A549 (cell line): ENCODE measurements around the gene CEP290. TPM values are rescaled to one million over a fixed set of nuclear protein-coding genes. Genes with fewer than 3 reads are reported as not detected.

Experiments
- ATAC-seq, 2 experiments: fragments of 200-7000 bp in 1 of 2; fragments of >200 bp in 1 of 2; cut with Nextera tagmentation in 1 of 2; cut with Tn5 transposase in 1 of 2; 3 replicates each; pipeline versions ENCODE4 v1.8.0 to v1.9.1; 2018 to 2020; ENCODE audit warnings: mild to moderate bottlenecking in 1 of 2, moderate library complexity in 1 of 2
- CTCF ChIA-PET: fragments of 300-600 bp; sonication (Branson Sonifier 250); formaldehyde crosslinking; extraction: SDS; loops from one replicate; lab custom pipeline; 2021; ENCODE audit warnings: antibody characterized with exemption, inconsistent platforms; lab: Yijun Ruan, JAX
- POLR2A ChIA-PET: fragments of 350-600 bp; formaldehyde crosslinking; extraction: SDS; loops from one replicate; lab custom pipeline; 2021; ENCODE audit warnings: antibody characterized with exemption, inconsistent platforms; lab: Yijun Ruan, JAX
- DNase-seq, 2 experiments: peaks; one replicate each; pipeline versions ENCODE4 v3.0.0 to v3.0.0-alpha.2; 2011 to 2016; ENCODE audit warnings: low read depth in 1 of 2, low spot score in 1 of 2
- FAIRE-seq: peaks from 2 replicates; lab custom pipeline; 2011; peaks lifted over from hg19 to GRCh38; lab: Jason Lieb, UNC
- H3K27ac ChIP-seq, 2 experiments: fragments of >200 bp; sonication (Bioruptor Twin); formaldehyde crosslinking; 3 replicates each; pipeline ENCODE4 v1.5.1; 2016 to 2017
- H3K4me1 ChIP-seq: fragments of >200 bp; sonication (Bioruptor Twin); formaldehyde crosslinking; 3 replicates; pipeline ENCODE4 v1.6.1; 2016
- H3K4me2 ChIP-seq: fragments of >200 bp; sonication (Bioruptor Twin); formaldehyde crosslinking; 3 replicates; pipeline ENCODE4 v1.6.1; 2016
- H3K4me3 ChIP-seq: fragments of >200 bp; sonication (Bioruptor Twin); formaldehyde crosslinking; 3 replicates; pipeline ENCODE4 v1.5.1; 2016
- H3K9me3 ChIP-seq: fragments of >200 bp; sonication (Bioruptor Twin); formaldehyde crosslinking; 3 replicates; pipeline ENCODE4 v1.6.1; 2016
- BCL3 ChIP-seq: fragments of >200 bp; sonication (Bioruptor Twin); formaldehyde crosslinking; IDR thresholded peaks from 3 replicates; pipeline ENCODE4 v1.6.1; 2016
- CTCF ChIP-seq: fragments of >200 bp; sonication (Bioruptor Twin); formaldehyde crosslinking; IDR thresholded peaks from 3 replicates; pipeline ENCODE4 v1.5.1; 2016
- E2F6 ChIP-seq: IDR thresholded peaks from 2 replicates; pipeline ENCODE4 v1.6.1; 2012; ENCODE audit warnings: low read depth, borderline replicate concordance
- EHF ChIP-seq: fragments of 250-450 bp; sonication (Bioruptor Pico); IDR thresholded peaks from 2 replicates; pipeline ENCODE4 v1.5.0; 2020; ENCODE audit warnings: mild to moderate bottlenecking
- ESRRA ChIP-seq: fragments of 150-350 bp; IDR thresholded peaks from 2 replicates; pipeline ENCODE4 v1.6.1; 2014; ENCODE audit warnings: mild to moderate bottlenecking, low read length, borderline replicate concordance
- FOSB ChIP-seq: fragments of 250-450 bp; sonication (Bioruptor Pico); IDR thresholded peaks from 2 replicates; pipeline ENCODE4 v1.5.0; 2020; ENCODE audit warnings: mild to moderate bottlenecking, moderate library complexity
- FOXS1 ChIP-seq: fragments of 250-450 bp; sonication (Bioruptor Pico); IDR thresholded peaks from 2 replicates; pipeline ENCODE4 v1.5.0; 2020; ENCODE audit warnings: mild to moderate bottlenecking, moderate library complexity
- GATA3 ChIP-seq: IDR thresholded peaks from 2 replicates; pipeline ENCODE4 v1.6.1; 2012; ENCODE audit warnings: borderline replicate concordance
- HMGXB4 ChIP-seq: fragments of 250-450 bp; sonication (Bioruptor Pico); IDR thresholded peaks from 2 replicates; pipeline ENCODE4 v1.5.0; 2021; ENCODE audit warnings: mild to moderate bottlenecking, moderate library complexity, borderline replicate concordance
- HOXB13 ChIP-seq: fragments of 250-450 bp; sonication (Bioruptor Pico); IDR thresholded peaks from 2 replicates; pipeline ENCODE4 v1.5.0; 2020; ENCODE audit warnings: low read depth, mild to moderate bottlenecking, moderate library complexity
- JUNB ChIP-seq: fragments of >200 bp; sonication (Bioruptor Twin); formaldehyde crosslinking; IDR thresholded peaks from 2 replicates; pipeline ENCODE4 v1.6.1; 2016
- KDM1A ChIP-seq: fragments of 200-600 bp; sonication (generic); IDR thresholded peaks from 2 replicates; pipeline ENCODE4 v1.6.1; 2016; ENCODE audit warnings: low read depth, mild to moderate bottlenecking
- KDM5A ChIP-seq: fragments of 200-600 bp; sonication (generic); IDR thresholded peaks from 2 replicates; pipeline ENCODE4 v1.6.1; 2016; ENCODE audit warnings: antibody characterized with exemption, mild to moderate bottlenecking
- MAFK ChIP-seq: fragments of 450-650 bp; IDR thresholded peaks from 2 replicates; pipeline ENCODE4 v1.6.1; 2014; ENCODE audit not compliant: partially characterized antibody
- NFE2L2 ChIP-seq: fragments of 150-350 bp; conservative IDR thresholded peaks from 2 replicates; pipeline ENCODE4 v1.6.1; 2014; ENCODE audit warnings: low read length
- NPAS2 ChIP-seq: fragments of 250-450 bp; sonication (Bioruptor Pico); IDR thresholded peaks from 2 replicates; pipeline ENCODE4 v1.8.0; 2022; ENCODE audit warnings: mild to moderate bottlenecking, moderate library complexity, borderline replicate concordance
- PBX3 ChIP-seq: IDR thresholded peaks from 2 replicates; pipeline ENCODE4 v1.6.1; 2012
- PHF8 ChIP-seq: fragments of 200-600 bp; sonication (generic); IDR thresholded peaks from 2 replicates; pipeline ENCODE4 v1.6.1; 2016; ENCODE audit warnings: low read depth, mild to moderate bottlenecking, antibody characterized with exemption, moderate library complexity, borderline replicate concordance
- POLR2AphosphoS2 ChIP-seq: conservative IDR thresholded peaks from 2 replicates; pipeline ENCODE4 v1.6.1; 2012; ENCODE audit warnings: low read length, improper control_type of control experiment, inconsistent platforms
- RAD21 ChIP-seq, 2 experiments: fragments of >200 bp in 1 of 2; sonication (Bioruptor Twin) in 1 of 2; formaldehyde crosslinking in 1 of 2; IDR thresholded peaks in 1 of 2; conservative IDR thresholded peaks in 1 of 2; 2 replicates in 1 of 2; 3 replicates in 1 of 2; pipeline ENCODE4 v1.6.1; 2012 to 2018; ENCODE audit warnings: inconsistent platforms in 1 of 2
- RARB ChIP-seq: fragments of 250-450 bp; sonication (Bioruptor Pico); IDR thresholded peaks from 2 replicates; pipeline ENCODE4 v1.8.0; 2021; ENCODE audit warnings: mild to moderate bottlenecking, moderate library complexity
- RFX5 ChIP-seq: fragments of 450-650 bp; IDR thresholded peaks from 2 replicates; pipeline ENCODE4 v1.7.1; 2014; ENCODE audit warnings: antibody characterized with exemption, mild to moderate bottlenecking, moderate library complexity
- RNF2 ChIP-seq: fragments of 200-600 bp; sonication (generic); IDR thresholded peaks from 2 replicates; pipeline ENCODE4 v1.6.1; 2016; ENCODE audit warnings: low read depth, mild to moderate bottlenecking, antibody characterized with exemption, moderate library complexity, borderline replicate concordance
- USF2 ChIP-seq: fragments of 450-650 bp; IDR thresholded peaks from 2 replicates; pipeline ENCODE4 v1.6.1; 2014; ENCODE audit warnings: antibody characterized with exemption
- ZFP36 ChIP-seq: fragments of 450-650 bp; IDR thresholded peaks from 2 replicates; pipeline ENCODE4 v1.6.1; 2014; ENCODE audit warnings: borderline replicate concordance; ENCODE audit not compliant: partially characterized antibody
- whole genome bisulfite sequencing: methylation state at CpG from one replicate; pipeline ENCODE4 v1.1.6; 2017; ENCODE audit errors: missing lambda C conversion rate; 5-methylcytosine and 5-hydroxymethylcytosine counted together
- polyA plus RNA-seq, 4 experiments: library from polyadenylated mRNA; depleted of rRNA in 3 of 4; stranded (reverse); fragments of >200 nt; fragmentation: RNase III in 1 of 4; extraction: RNeasy Plus Mini Kit Qiagen cat#74134 plus additional on column Dnase treatment in 1 of 4; gene quantifications; 2 replicates in 3 of 4; 3 replicates in 1 of 4; pipeline ENCODE4 v1.2.3, GENCODE V29; 2011 to 2017

The CEP290 gene
- polyA plus RNA-seq, 2 of the 4 experiments (the other 2 are of a cell fraction): 6.7 to 23.1 TPM

GRCh38 chr12:88063375-88063774 is 78.5 kb downstream of the CEP290 start (continued):
- TF ChIP-seq E2F6: no peak
- TF ChIP-seq, all 56 proteins: peak for 0

- Histone ChIP-seq H3K4me1 (peaks cover 4% of the 10 kb centered on the region; the same call in 1 of the 3 replicates), H3K9me3 (no peaks in the 10 kb centered on the region)
- DNase-seq: no peak
- TF ChIP-seq KDM1A (no peak), POLR2AphosphoS2 (no peak), RNF2 (no peak), ZFP36 (no peak), MAFK (no peak), PBX3 (no peak), JUNB (no peak), ESRRA (no peak), FOSB (CRISPR knock-in tag) (no peak), KDM5A (no peak), EHF (CRISPR knock-in tag) (no peak), USF2 (no peak), PHF8 (no peak), NPAS2 (no peak), E2F6 (no peak), RAD21 (conservative IDR thresholded peaks at IDR 0.05 in 1 of 2, IDR thresholded peaks at IDR 0.05 in 1 of 2) (no peak)
- TF ChIP-seq, all 56 proteins: peak for 0
- POLR2A ChIA-PET: no interaction called here
- ATAC-seq: no peak
- H3K4me2 ChIP-seq: no peak overlapping the region
- CTCF ChIA-PET: no interaction called here
- FAIRE-seq: no peak
- no peak overlapping the region for H3K27ac ChIP-seq
- no peak overlapping the region for H3K4me3 ChIP-seq
- 98% methylated on average over 1 of the region's 1 CpG for WGBS
Observed at GRCh38 chr12:88062474-88062873, 79.4 kb downstream of the CEP290 start.

- H3K4me2 ChIP-seq: no peak overlapping the region
- no peak overlapping the region for H3K4me3 ChIP-seq
- no peak for ATAC-seq
- no peak overlapping the region for H3K27ac ChIP-seq
- ChIA-PET CTCF (interaction anchor here (1.4 kb wide), 1 partner anchor 14 kb away, joined by 3 read pairs; no protein-coding TSS in a partner anchor), POLR2A (no interaction called here)
- no peak for FAIRE-seq
- 91% methylated on average over 1 of the region's 1 CpG for WGBS
- peaks cover 4% of the 10 kb centered on the region; the same call in 1 of the 3 replicates for H3K4me1 ChIP-seq
- DNase-seq: no peak
- H3K9me3 ChIP-seq: no peaks in the 10 kb centered on the region
- TF ChIP-seq KDM1A (no peak), PHF8 (no peak), NFE2L2 (no peak), HOXB13 (CRISPR knock-in tag) (no peak), CTCF (no peak), EHF (CRISPR knock-in tag) (no peak), USF2 (no peak), RFX5 (no peak), NPAS2 (no peak), BCL3 (no peak), FOXS1 (CRISPR knock-in tag) (no peak), RARB (CRISPR knock-in tag) (no peak), KDM5A (no peak), HMGXB4 (no peak), ZFP36 (no peak), GATA3 (no peak), POLR2AphosphoS2 (no peak)
Observed at GRCh38 chr12:88058719-88059077, 83.2 kb downstream of the CEP290 start.
